Spleen (tissue), 11 donors: ENCODE data around the gene ZDHHC14. TPM values are rescaled to one million over a fixed set of nuclear protein-coding genes. Genes with fewer than 3 reads are reported as not detected.

Source experiments
- DNase-seq: peaks from one replicate; pipeline ENCODE4 v3.0.0-alpha.2; 2020
- H3K27ac ChIP-seq, 8 donors: fragments of 200-600 bp; sonication (generic) in 7 of 8; 1 replicate in 4 of 8; 2 replicates in 4 of 8; pipeline versions ENCODE4 v1.5.0 to v1.8.0; 2016 to 2021; ENCODE audit warnings: inconsistent platforms in 4 of 8, mild to moderate bottlenecking in 4 of 8, moderate library complexity in 1 of 8
- H3K27me3 ChIP-seq, 7 donors: fragments of 200-600 bp; sonication (generic) in 6 of 7; replicated peaks in 1 of 7; 1 replicate in 4 of 7; 2 replicates in 3 of 7; pipeline versions ENCODE4 v1.5.0 to v1.8.0; 2016 to 2021; ENCODE audit warnings: inconsistent platforms in 3 of 7, mild to moderate bottlenecking in 1 of 7
- H3K36me3 ChIP-seq, 6 donors: fragments of 200-600 bp; sonication (generic) in 5 of 6; 1 replicate in 4 of 6; 2 replicates in 2 of 6; pipeline versions ENCODE4 v1.5.0 to v1.8.0; 2016 to 2021; ENCODE audit warnings: inconsistent platforms in 2 of 6
- H3K4me1 ChIP-seq, 6 donors: fragments of 200-600 bp; sonication (generic) in 5 of 6; 1 replicate in 3 of 6; 2 replicates in 3 of 6; pipeline versions ENCODE4 v1.5.0 to v1.8.0; 2016 to 2021; ENCODE audit warnings: inconsistent platforms in 3 of 6
- H3K4me3 ChIP-seq, 8 donors: fragments of 200-600 bp; sonication (generic) in 7 of 8; 1 replicate in 4 of 8; 2 replicates in 4 of 8; pipeline versions ENCODE4 v1.5.0 to v1.8.0; 2016 to 2021; ENCODE audit warnings: inconsistent platforms in 4 of 8, mild to moderate bottlenecking in 4 of 8, moderate library complexity in 2 of 8
- H3K9me3 ChIP-seq, 8 donors: fragments of 200-600 bp; sonication (generic) in 7 of 8; 1 replicate in 4 of 8; 2 replicates in 4 of 8; pipeline versions ENCODE4 v1.5.0 to v1.8.0; 2016 to 2021; ENCODE audit warnings: inconsistent platforms in 4 of 8
- CTCF ChIP-seq, 11 experiments: fragments of 200-600 bp in 7 of 11; fragments of 450-650 bp in 4 of 11; sonication (generic) in 4 of 11; IDR thresholded peaks in 8 of 11; conservative IDR thresholded peaks in 3 of 11; 1 replicate in 7 of 11; 2 replicates in 4 of 11; pipeline versions ENCODE4 v1.4.0 to v1.8.0; 2016 to 2021; ENCODE audit warnings: antibody characterized with exemption in 11 of 11, inconsistent platforms in 4 of 11, mild to moderate bottlenecking in 1 of 11
- POLR2A ChIP-seq, 3 donors: fragments of 450-650 bp; IDR thresholded peaks; one replicate each; pipeline ENCODE4 v1.5.1; 2017; ENCODE audit warnings: antibody characterized with exemption in 3 of 3, mild to moderate bottlenecking in 1 of 3
- POLR2AphosphoS5 ChIP-seq, 3 donors: sonication (generic); formaldehyde crosslinking; IDR thresholded peaks; one replicate each; pipeline ENCODE4 v1.5.1; 2017; ENCODE audit warnings: antibody characterized with exemption in 3 of 3
- WGBS, 5 donors: extraction: QIAGEN DNeasy Blood & Tissue Kit in 3 of 5; methylation state at CpG; one replicate each; pipeline versions ENCODE4 v1.1.5 to v1.1.7; 2013 to 2018; 5-methylcytosine and 5-hydroxymethylcytosine counted together
- intact Hi-C: fragments of 100-400 bp; cut with DNase I; formaldehyde crosslinking; loops from one replicate; pipeline ENCODE4 v1.15.0; 2023; ENCODE audit warnings: low total_unique reads
- polyA plus RNA-seq, 3 donors: library from polyadenylated mRNA; stranded (reverse); fragments of 200-250 nt; gene quantifications; one replicate each; pipeline ENCODE4 v1.2.1, GENCODE V29; 2013
- total RNA-seq, 7 donors: library from RNA; depleted of rRNA in 3 of 7; stranded (reverse); fragments of >200 nt in 3 of 7; fragmentation: NEBNext Ultra II Directional in 4 of 7; extraction: Animal tissue kit (Norgen Biotek cat#: 25700) in 4 of 7; gene quantifications; one replicate each; pipeline versions ENCODE4 v1.1.0 to v1.2.1, GENCODE V29; 2016 to 2021
- donor health status: healthy with polysubstance abuse.
- donor health status: DM: no; HTN: no; CAD: no; lungs with moderate emphysema.
- donor health status: DM: no; HTN: no; CAD: no.
- donor health status: Bipolar disorder and iron deficiency.
- donor health status: healthy.
- donor health status: DM: no; HTN: no; CAD: no.
- donor health status: DM: yes; HTN: yes; CAD: no.

ZDHHC14 gene
- total and polyA plus RNA-seq, 10 donors = 7.8 to 18.2 (median 11.7) TPM

- Histone ChIP-seq H3K27me3 (no peaks in the 10 kb centered on the region), H3K4me3 (peak overlapping the region in 1 of 8 donors; percentile 29), H3K27ac (peak overlapping the region; percentile 14 to 80 (median 68)), H3K9me3 (no peaks in the 10 kb centered on the region), H3K36me3 (no peaks in the 10 kb centered on the region), H3K4me1 (peaks cover 31 to 75% (median 53%) of the 10 kb centered on the region in 6 donors)
- 50 to 59% (median 56%) methylated on average over 13 of the region's 13 CpGs for WGBS, 5 donors
- TF ChIP-seq CTCF (IDR thresholded peaks at IDR 0.05 in 8 of 11, conservative IDR thresholded peaks at IDR 0.05 in 3 of 11) = no peak
- TF ChIP-seq POLR2AphosphoS5 (IDR thresholded peaks at IDR 0.05) = no peak
- no peak for TF ChIP-seq POLR2A (IDR thresholded peaks at IDR 0.05)
- DNase-seq = no peak
- intact Hi-C loops = no loop called here
Observed at GRCh38 chr6:157535340-157536222, 154.6 kb downstream of the ZDHHC14 start.

- 0 to 3% (median 2%) methylated on average over 2 of the region's 2 CpGs for WGBS, 5 donors
- Histone ChIP-seq H3K4me3 (peak overlapping the region in 1 of 8 donors; percentile 29), H3K9me3 (no peaks in the 10 kb centered on the region), H3K27me3 (no peaks in the 10 kb centered on the region), H3K27ac (peak overlapping the region; percentile 14 to 80 (median 68)), H3K36me3 (no peaks in the 10 kb centered on the region), H3K4me1 (peaks cover 31 to 72% (median 53%) of the 10 kb centered on the region in 6 donors)
- DNase-seq = no peak
- TF ChIP-seq POLR2AphosphoS5 (IDR thresholded peaks at IDR 0.05) (no peak), CTCF (IDR thresholded peaks at IDR 0.05 in 8 of 11, conservative IDR thresholded peaks at IDR 0.05 in 3 of 11) (no peak), POLR2A (IDR thresholded peaks at IDR 0.05) (no peak)
- intact Hi-C loops = no loop called here
Observed at GRCh38 chr6:157536223-157536545, 155.2 kb downstream of the ZDHHC14 start.

- Histone ChIP-seq H3K4me3 (no peak overlapping the region), H3K27me3 (no peaks in the 10 kb centered on the region), H3K9me3 (no peaks in the 10 kb centered on the region), H3K4me1 (peaks cover 31 to 72% (median 53%) of the 10 kb centered on the region in 6 donors), H3K27ac (peak overlapping the region in 6 of 8 donors; percentile 15 to 75 (median 48)), H3K36me3 (peaks cover 0 to 3% (median 0%) of the 10 kb centered on the region in 6 donors)
- TF ChIP-seq CTCF (IDR thresholded peaks at IDR 0.05 in 8 of 11, conservative IDR thresholded peaks at IDR 0.05 in 3 of 11) (no peak), POLR2AphosphoS5 (IDR thresholded peaks at IDR 0.05) (no peak), POLR2A (IDR thresholded peaks at IDR 0.05) (no peak)
- intact Hi-C loops = no loop called here
- WGBS, 5 donors = 90 to 96% (median 94%) methylated on average over 2 of the region's 2 CpGs
- DNase-seq = no peak
Observed at GRCh38 chr6:157537556-157537955, 156.6 kb downstream of the ZDHHC14 start.

- peak overlapping the region in 6 of 8 donors; percentile 3 to 75 (median 48) for H3K27ac ChIP-seq
- no peaks in the 10 kb centered on the region for H3K9me3 ChIP-seq
- H3K27me3 ChIP-seq = no peaks in the 10 kb centered on the region
- intact Hi-C loops = no loop called here
- DNase-seq = no peak
- peaks cover 0 to 8% (median 0%) of the 10 kb centered on the region in 6 donors for H3K36me3 ChIP-seq
- TF ChIP-seq POLR2AphosphoS5 (IDR thresholded peaks at IDR 0.05) = no peak
- no peak for TF ChIP-seq POLR2A (IDR thresholded peaks at IDR 0.05)
- TF ChIP-seq CTCF (IDR thresholded peaks at IDR 0.05 in 8 of 11, conservative IDR thresholded peaks at IDR 0.05 in 3 of 11) = no peak
- 34 to 57% (median 43%) methylated on average over 4 to 5 of the region's 5 CpGs for WGBS, 5 donors
- no peak overlapping the region for H3K4me3 ChIP-seq
- H3K4me1 ChIP-seq = peaks cover 31 to 72% (median 53%) of the 10 kb centered on the region in 6 donors
Observed at GRCh38 chr6:157538168-157538567, 157.2 kb downstream of the ZDHHC14 start.
